Measurements from ENCODE around the gene AIM2. TPM values are rescaled to one million over a fixed set of nuclear protein-coding genes. Genes with fewer than 3 reads are reported as not detected.

The AIM2 gene
- total RNA-seq, 1 experiment from 2014 or later = 1.1 TPM

GRCh38 chr1:159014851-159015250 lies 61.7 kb downstream of the AIM2 start:
- Histone ChIP-seq H3K56ac (ENCODE audit: insufficient read length, low read depth, low read length) (no peak overlapping the region), H2AFZ (ENCODE audit: low read length) (no peak overlapping the region), H4K20me1 (ENCODE audit: control insufficient read depth, insufficient read depth, insufficient read length) (no peaks in the 10 kb centered on the region), H3K4me1 (ENCODE audit: insufficient read depth, low read length) (no peaks in the 10 kb centered on the region), H3K18ac (ENCODE audit: insufficient read length, low read depth, low read length) (no peak overlapping the region), H3K4ac (ENCODE audit: low read depth, low read length) (no peak overlapping the region), H3K79me2 (ENCODE audit: insufficient read depth, low read length) (no peaks in the 10 kb centered on the region), H2BK20ac (ENCODE audit: low read depth, low read length, poor library complexity, severe bottlenecking) (no peak overlapping the region), H3T11ph (ENCODE audit: low read length) (no peak overlapping the region), H3K27me3 (ENCODE audit: insufficient read depth, low read length) (no peaks in the 10 kb centered on the region), H4K91ac (ENCODE audit: insufficient read length, low read depth, low read length) (no peak overlapping the region), H2BK15ac (ENCODE audit: low read depth, low read length) (no peak overlapping the region), H2BK5ac (ENCODE audit: insufficient read length, low read length) (no peak overlapping the region), H3K27ac (ENCODE audit: insufficient read length, low read depth, low read length) (no peak overlapping the region), H3K79me1 (ENCODE audit: insufficient read depth, low read depth, low read length, poor library complexity, severe bottlenecking) (no peaks in the 10 kb centered on the region), H3K23ac (ENCODE audit: insufficient read length, low read depth, low read length) (no peak overlapping the region), H3K14ac (ENCODE audit: insufficient read depth, low read length) (no peak overlapping the region), H3K4me2 (ENCODE audit: insufficient read depth, insufficient read length, low read length) (no peak overlapping the region), H4K5ac (ENCODE audit: insufficient read length, low read depth, low read length) (no peak overlapping the region), H2BK120ac (ENCODE audit: low read depth, low read length, poor library complexity, severe bottlenecking) (no peak overlapping the region), H2BK12ac (ENCODE audit: insufficient read length, low read depth, low read length) (no peak overlapping the region), H3K23me2 (ENCODE audit: insufficient read length, low read depth, low read length, poor library complexity, severe bottlenecking) (no peaks in the 10 kb centered on the region), H2AK5ac (ENCODE audit: insufficient read length, low read length) (no peak overlapping the region), H3K9me3 (ENCODE audit: control insufficient read depth, low read depth, low read length) (no peaks in the 10 kb centered on the region), H4K8ac (replicated peaks; ENCODE audit: insufficient read length, low read depth, low read length) (no peak overlapping the region), H3K9ac (ENCODE audit: extremely low read depth, insufficient read length, low read length) (no peak overlapping the region)
- no peak overlapping the region for H3K4me3 Mint-ChIP-seq
- peaks cover 6 to 12% of the 10 kb centered on the region in 2 experiments; a peak in 3 of 4 replicates for H3K4me1 Mint-ChIP-seq
- DNase-seq = no peak
- peaks cover 6% of the 10 kb centered on the region; the same call in 1 of the 2 replicates for H3K27me3 Mint-ChIP-seq (ENCODE audit: low read depth)
- H3K36me3 Mint-ChIP-seq (ENCODE audit: insufficient read depth in 1 of 3, low read depth in 3 of 3) = no peaks in the 10 kb centered on the region
- TF ChIP-seq CTCF (conservative IDR thresholded peaks at IDR 0.05) = no peak
- H3K9me3 Mint-ChIP-seq = no peaks in the 10 kb centered on the region
- no peak overlapping the region for H3K27ac Mint-ChIP-seq
- no CpG with 5 or more reads among the region's 3 CpGs for WGBS (ENCODE audit: extremely low coverage, insufficient read length, low lambda C conversion rate)

Data from H9 (cell line).